Activated naive CD4-positive, alpha-beta T cell treated with anti-CD3 and anti-CD28 coated beads for 36 hours (primary cell): ENCODE measurements around the gene KRTAP4-3. TPM values are rescaled to one million over a fixed set of nuclear protein-coding genes. Genes with fewer than 3 reads are reported as not detected.
"Not testable (repeated sequence)": the region's sequence is repeated elsewhere in the genome, so short reads cannot be mapped to it uniquely, and the experiment has no call there.

ENCODE experiments used
- CTCF ChIA-PET: fragments of 350-600 bp; sonication (Branson Sonifier 250); formaldehyde crosslinking; loops from one replicate; lab custom pipeline; 2021; ENCODE audit warnings: antibody characterized with exemption; lab: Charles Lee
- DNase-seq: peaks from one replicate; pipeline ENCODE4 v3.0.0-alpha.2; 2020
- H3K27ac Mint-ChIP-seq: one replicate; pipeline ENCODE4 v1.8.0; 2021; ENCODE audit warnings: mild to moderate bottlenecking, mixed read lengths
- H3K27me3 Mint-ChIP-seq: one replicate; pipeline ENCODE4 v1.8.0; 2021; ENCODE audit warnings: low read depth, mixed read lengths
- H3K36me3 Mint-ChIP-seq: one replicate; pipeline ENCODE4 v1.8.0; 2021; ENCODE audit warnings: low read depth, mixed read lengths
- H3K4me1 Mint-ChIP-seq: one replicate; pipeline ENCODE4 v1.8.0; 2021; ENCODE audit warnings: low read depth, mixed read lengths
- H3K4me3 Mint-ChIP-seq: one replicate; pipeline ENCODE4 v1.8.0; 2021; ENCODE audit warnings: mild to moderate bottlenecking, moderate library complexity, mixed read lengths
- H3K9me3 Mint-ChIP-seq: one replicate; pipeline ENCODE4 v1.8.0; 2021; ENCODE audit warnings: mixed read lengths
- intact Hi-C: fragments of 100-400 bp; cut with micrococcal nuclease; formaldehyde crosslinking; loops from one replicate; pipeline ENCODE4 v1.15.1; 2023
- total RNA-seq, 2 experiments: library from RNA; stranded (reverse); gene quantifications; one replicate each; pipeline ENCODE4 v1.2.3, GENCODE V29; 2021

Gene KRTAP4-3
- total RNA-seq, 2 experiments from 2014 or later, result not detected

GRCh38 chr17:41149652-41149985 lies 18.4 kb downstream of the KRTAP4-3 start, which contains the start of gene KRTAP4-5:
Gene KRTAP4-5, minus strand, starts transcription at chr17:41149825. Its CDS starts 58 bp downstream, at chr17:41149767.
- Mint-ChIP-seq H3K27me3 (peaks cover 2% of the 10 kb centered on the region), H3K4me1 (no peaks in the 10 kb centered on the region), H3K27ac (no peak within 1 kb of the TSS), H3K9me3 (no peaks in the 10 kb centered on the region), H3K4me3 (no peak within 1 kb of the TSS), H3K36me3 (no peaks in the 10 kb centered on the region)
- no peak for DNase-seq
- CTCF ChIA-PET, result interaction anchor here (1.1 kb wide), 1 partner anchor 26 kb away, joined by 3 read pairs; no protein-coding TSS in a partner anchor
- intact Hi-C loops, result no loop called here

DNA sequence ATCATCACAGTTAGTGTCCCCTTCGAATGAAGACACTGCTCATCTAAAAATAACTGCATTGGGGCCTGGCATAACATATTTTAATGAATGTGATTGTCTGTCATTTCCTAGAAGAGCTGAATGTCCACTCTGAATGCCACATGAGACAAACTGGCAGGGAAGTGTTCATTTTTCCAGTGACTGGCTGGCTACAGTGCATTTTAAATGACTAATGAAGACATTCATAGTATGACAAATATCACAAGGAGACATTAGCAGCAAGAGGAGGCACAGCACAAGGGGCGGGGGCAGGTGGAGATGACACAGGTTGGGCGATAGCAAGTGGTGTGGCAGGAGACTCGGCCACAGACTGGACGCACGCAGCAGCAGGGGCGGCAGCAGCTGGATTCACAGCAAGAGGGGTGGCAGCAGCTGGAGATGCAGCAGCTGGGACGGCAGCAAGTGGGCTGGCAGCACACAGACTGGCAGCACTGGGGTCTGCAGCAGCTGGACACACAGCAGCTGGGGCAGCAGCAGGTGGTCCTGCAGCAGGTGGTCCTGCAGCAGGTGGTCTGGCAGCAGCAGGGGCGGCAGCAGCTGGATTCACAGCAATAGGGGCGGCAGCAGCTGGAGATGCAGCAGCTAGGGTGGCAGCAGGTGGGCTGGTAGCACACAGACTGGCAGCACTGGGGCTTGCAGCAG lies 18.9 kb downstream of the KRTAP4-3 start:
- H3K4me1 Mint-ChIP-seq, H3K4me3 Mint-ChIP-seq, intact Hi-C loops, CTCF ChIA-PET, H3K36me3 Mint-ChIP-seq, H3K27ac Mint-ChIP-seq, H3K27me3 Mint-ChIP-seq, H3K9me3 Mint-ChIP-seq, DNase-seq: not testable (repeated sequence)

DNA sequence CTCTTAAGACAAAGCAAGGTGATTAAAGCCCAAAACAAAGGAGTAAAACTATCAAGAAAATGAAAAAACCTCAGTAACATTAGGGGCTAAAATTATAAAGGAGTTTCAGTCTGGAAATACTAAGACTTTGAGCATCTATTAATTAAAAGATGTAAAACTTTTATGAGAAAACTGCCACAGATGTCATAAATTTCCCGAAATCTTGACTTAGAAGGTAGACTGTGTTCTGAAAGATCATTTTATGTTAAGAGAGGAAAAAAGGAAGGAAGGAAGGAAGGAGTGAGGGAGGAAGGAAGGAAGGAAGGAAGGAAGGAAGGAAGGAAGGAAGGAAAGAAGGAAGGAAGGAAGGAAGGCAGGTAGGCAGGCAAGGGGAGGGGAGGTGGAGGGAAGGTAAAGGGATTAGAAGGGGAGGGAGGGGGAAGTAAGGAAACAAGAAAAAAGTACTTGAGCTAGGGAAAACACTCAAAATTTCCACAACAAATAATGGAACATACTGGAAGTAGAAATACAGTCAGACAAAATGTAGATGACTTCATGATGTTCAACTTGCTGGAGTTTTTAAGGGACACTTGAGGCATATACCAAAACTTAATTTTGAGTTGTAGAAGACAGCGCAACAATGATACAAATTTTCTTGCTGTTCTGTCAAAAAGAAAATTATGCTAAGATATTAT lies 20.4 kb downstream of the KRTAP4-3 start:
- H3K4me1 Mint-ChIP-seq, result no peaks in the 10 kb centered on the region
- H3K27me3 Mint-ChIP-seq, result no peaks in the 10 kb centered on the region
- no peak overlapping the region for H3K27ac Mint-ChIP-seq
- H3K9me3 Mint-ChIP-seq, result peaks cover 9% of the 10 kb centered on the region
- DNase-seq, result no peak
- H3K36me3 Mint-ChIP-seq, result no peaks in the 10 kb centered on the region
- CTCF ChIA-PET, result no interaction called here
- H3K4me3 Mint-ChIP-seq, result no peak overlapping the region
- intact Hi-C loops, result no loop called here

DNA sequence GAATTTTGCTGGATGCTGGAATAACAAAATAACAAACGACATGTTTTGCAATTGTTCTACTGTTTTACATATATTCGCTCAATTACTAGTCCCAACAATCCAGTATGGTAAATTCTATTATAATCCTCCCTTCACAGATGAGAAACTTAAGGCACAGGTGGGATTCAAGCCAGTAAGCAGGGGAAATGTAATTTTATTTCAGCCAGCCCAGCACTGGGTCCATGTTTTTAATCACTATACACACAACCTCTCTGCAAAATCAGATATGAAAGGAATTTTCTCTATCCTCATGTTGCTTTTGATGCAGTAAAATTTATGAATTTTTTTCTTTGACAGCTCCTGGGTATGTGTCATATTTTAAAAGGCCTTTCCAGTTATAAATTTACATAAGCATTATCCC lies 22.8 kb downstream of the KRTAP4-3 start:
- Mint-ChIP-seq H3K27me3 (no peaks in the 10 kb centered on the region), H3K4me3 (no peak overlapping the region), H3K9me3 (peaks cover 17% of the 10 kb centered on the region), H3K4me1 (no peaks in the 10 kb centered on the region), H3K27ac (no peak overlapping the region), H3K36me3 (no peaks in the 10 kb centered on the region)
- intact Hi-C loops, result no loop called here
- CTCF ChIA-PET, result no interaction called here
- no peak for DNase-seq

- Mint-ChIP-seq H3K27me3 (no peaks in the 10 kb centered on the region), H3K4me1 (no peaks in the 10 kb centered on the region), H3K9me3 (peaks cover 17% of the 10 kb centered on the region), H3K4me3 (no peak overlapping the region), H3K36me3 (no peaks in the 10 kb centered on the region), H3K27ac (no peak overlapping the region)
- CTCF ChIA-PET, result no interaction called here
- no peak for DNase-seq
- intact Hi-C loops, result no loop called here
Observed at GRCh38 chr17:41144846-41145245, 23.2 kb downstream of the KRTAP4-3 start.

DNA sequence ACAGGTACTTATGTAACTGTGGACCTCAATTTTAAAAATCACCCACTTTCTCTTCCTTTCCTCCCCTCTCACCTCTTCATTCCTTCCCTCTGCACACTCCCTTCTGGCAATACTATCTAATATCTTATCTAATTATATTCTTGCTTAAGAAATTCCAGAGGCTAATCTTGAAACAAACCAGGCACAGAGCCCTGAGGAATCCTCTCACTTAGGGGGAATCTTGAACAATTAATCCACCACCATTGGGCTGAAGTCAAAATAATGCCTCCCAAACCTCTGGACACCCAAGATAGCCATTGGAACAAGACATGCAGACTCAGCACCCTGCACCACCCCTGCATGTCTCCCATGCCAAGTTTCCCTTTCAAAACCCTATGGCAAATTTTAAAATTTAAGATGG lies 26.7 kb downstream of the KRTAP4-3 start:
- no peaks in the 10 kb centered on the region for H3K36me3 Mint-ChIP-seq
- H3K4me3 Mint-ChIP-seq, result no peak overlapping the region
- H3K4me1 Mint-ChIP-seq, result no peaks in the 10 kb centered on the region
- no peak for DNase-seq
- CTCF ChIA-PET, result no interaction called here
- H3K27me3 Mint-ChIP-seq, result no peaks in the 10 kb centered on the region
- intact Hi-C loops, result no loop called here
- H3K9me3 Mint-ChIP-seq, result peaks cover 23% of the 10 kb centered on the region
- no peak overlapping the region for H3K27ac Mint-ChIP-seq

DNA sequence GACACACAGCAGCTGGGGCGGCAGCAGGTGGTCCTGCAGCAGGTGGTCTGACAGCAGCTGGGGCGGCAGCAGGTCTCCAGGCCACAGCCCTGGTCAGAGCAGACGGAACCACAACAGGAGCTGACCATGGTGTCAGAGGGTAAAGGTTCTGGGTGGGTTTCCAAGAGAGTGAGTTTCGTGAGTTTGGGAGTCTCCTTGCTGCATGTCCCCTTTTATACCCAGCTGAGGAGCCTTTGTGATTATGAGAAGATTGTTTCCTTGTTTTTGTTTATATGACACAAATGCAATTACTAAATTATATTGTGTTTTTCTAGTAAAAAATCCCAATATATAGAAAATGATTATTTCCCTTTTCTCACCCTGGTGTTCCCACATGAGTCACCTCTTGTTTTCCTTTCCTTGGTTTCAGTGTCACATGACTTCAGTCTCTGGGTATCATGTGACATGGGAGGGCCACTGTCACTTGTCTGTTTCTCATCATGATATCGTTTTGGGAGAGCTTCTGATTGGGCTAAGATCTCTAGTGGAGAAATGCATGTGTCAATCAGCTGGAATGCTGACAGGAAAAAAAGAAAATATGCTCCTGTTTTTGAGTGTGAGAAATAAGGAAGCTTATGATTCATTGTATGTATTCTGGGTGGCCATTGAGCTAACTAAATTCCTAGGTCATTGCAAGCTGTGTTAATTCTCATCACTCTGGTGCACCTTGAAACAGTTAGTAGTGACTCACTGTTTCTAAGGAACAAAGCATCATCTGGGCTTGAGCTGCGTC lies 27.5 kb downstream of the KRTAP4-3 start, which contains the start of gene KRTAP4-6:
Gene KRTAP4-6, minus strand, starts transcription at position 185 of the 772 bp plus-strand sequence. Its CDS starts 57 bp downstream, at position 128.
- Mint-ChIP-seq H3K4me1 (no peaks in the 10 kb centered on the region), H3K4me3 (no peak within 1 kb of the TSS), H3K9me3 (peaks cover 23% of the 10 kb centered on the region), H3K27ac (no peak within 1 kb of the TSS), H3K27me3 (no peaks in the 10 kb centered on the region), H3K36me3 (no peaks in the 10 kb centered on the region)
- intact Hi-C loops, result no loop called here
- CTCF ChIA-PET, result no interaction called here
- no peak for DNase-seq

- H3K36me3 Mint-ChIP-seq, H3K4me1 Mint-ChIP-seq, intact Hi-C loops, H3K27ac Mint-ChIP-seq, DNase-seq, H3K4me3 Mint-ChIP-seq, H3K27me3 Mint-ChIP-seq, CTCF ChIA-PET: not testable (repeated sequence)
- peaks cover 23% of the 10 kb centered on the region for H3K9me3 Mint-ChIP-seq
Observed at GRCh38 chr17:41139865-41140264, 28.2 kb downstream of the KRTAP4-3 start.

DNA sequence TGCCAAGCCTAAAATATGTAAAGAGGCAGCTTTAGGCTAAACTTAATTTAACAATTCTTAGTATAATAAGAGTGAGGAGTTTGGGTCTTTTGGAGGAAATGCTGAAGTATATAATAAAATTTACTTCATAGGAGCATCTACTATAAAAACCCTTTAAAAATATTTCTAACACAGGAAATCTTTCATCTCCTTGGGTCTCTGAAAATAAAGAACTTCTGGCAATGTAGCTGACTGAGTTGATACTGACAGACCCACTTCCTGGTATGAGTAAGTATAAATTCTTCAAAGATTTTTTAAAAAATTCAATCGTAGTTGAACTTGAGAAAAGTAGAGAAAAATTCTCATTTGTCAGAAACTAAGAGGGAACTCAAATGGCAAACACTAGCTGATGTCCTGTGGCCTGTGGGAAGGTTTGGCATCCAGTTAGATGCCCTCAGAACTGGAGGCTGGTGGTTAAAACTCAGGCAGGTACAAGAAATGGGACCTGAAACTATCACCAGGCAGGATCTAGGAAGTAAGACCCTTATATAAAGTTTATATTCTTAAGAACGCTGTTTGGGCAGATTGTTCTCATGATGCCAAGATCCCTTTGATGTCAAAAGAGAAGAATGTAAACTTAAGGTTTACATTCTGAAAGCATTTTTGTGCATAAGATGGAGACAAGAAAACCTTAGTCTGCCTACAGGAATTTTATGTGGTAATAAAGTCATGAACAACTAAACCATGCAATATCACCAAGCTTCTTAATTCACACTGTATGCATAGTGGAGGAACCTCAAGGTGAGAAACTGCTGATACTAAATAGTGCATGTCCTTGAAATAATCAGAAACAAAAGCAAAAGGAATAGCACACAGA lies 33.9 kb downstream of the KRTAP4-3 start:
- no peak overlapping the region for H3K4me3 Mint-ChIP-seq
- peaks cover 4% of the 10 kb centered on the region for H3K9me3 Mint-ChIP-seq
- peaks cover 21% of the 10 kb centered on the region for H3K4me1 Mint-ChIP-seq
- H3K27ac Mint-ChIP-seq, result no peak overlapping the region
- H3K36me3 Mint-ChIP-seq, result no peaks in the 10 kb centered on the region
- CTCF ChIA-PET, result interaction anchor here (1.3 kb wide), 1 partner anchor 188 kb away, joined by 3 read pairs; no protein-coding TSS in a partner anchor
- H3K27me3 Mint-ChIP-seq, result no peaks in the 10 kb centered on the region
- intact Hi-C loops, result no loop called here
- no peak for DNase-seq

- peaks cover 1% of the 10 kb centered on the region for H3K9me3 Mint-ChIP-seq
- CTCF ChIA-PET, result no interaction called here
- H3K4me1 Mint-ChIP-seq, result peaks cover 21% of the 10 kb centered on the region
- intact Hi-C loops, result no loop called here
- no peaks in the 10 kb centered on the region for H3K27me3 Mint-ChIP-seq
- no peak overlapping the region for H3K27ac Mint-ChIP-seq
- DNase-seq, result no peak
- H3K4me3 Mint-ChIP-seq, result no peak overlapping the region
- H3K36me3 Mint-ChIP-seq, result no peaks in the 10 kb centered on the region
Observed at GRCh38 chr17:41131979-41132378, 36.0 kb downstream of the KRTAP4-3 start.

DNA sequence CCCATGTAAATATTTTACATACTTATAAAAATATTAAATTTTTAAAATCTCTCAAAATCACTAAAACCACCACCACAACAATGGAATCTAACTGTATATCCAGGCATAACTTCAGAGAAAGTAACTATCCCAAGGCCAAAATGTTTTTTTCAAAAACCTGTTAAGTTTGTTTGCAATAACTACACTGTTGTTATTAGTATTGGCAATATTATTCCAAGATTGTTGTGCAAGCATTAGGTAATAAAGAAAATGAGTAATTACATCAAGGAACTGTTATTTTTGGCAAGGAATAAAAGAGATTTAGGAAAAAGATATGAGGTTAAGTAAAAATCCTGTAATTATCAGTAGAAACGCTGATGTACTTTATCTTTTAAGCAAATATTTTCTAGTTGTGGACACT lies 40.6 kb downstream of the KRTAP4-3 start:
- Mint-ChIP-seq H3K36me3 (no peaks in the 10 kb centered on the region), H3K27ac (no peak overlapping the region), H3K4me3 (no peak overlapping the region), H3K9me3 (peaks cover 1% of the 10 kb centered on the region), H3K4me1 (peaks cover 46% of the 10 kb centered on the region), H3K27me3 (no peaks in the 10 kb centered on the region)
- intact Hi-C loops, result loop anchor here (10.0 kb wide), 1 partner anchor 367 kb away; no protein-coding TSS in a partner anchor
- CTCF ChIA-PET, result no interaction called here
- no peak for DNase-seq

DNA sequence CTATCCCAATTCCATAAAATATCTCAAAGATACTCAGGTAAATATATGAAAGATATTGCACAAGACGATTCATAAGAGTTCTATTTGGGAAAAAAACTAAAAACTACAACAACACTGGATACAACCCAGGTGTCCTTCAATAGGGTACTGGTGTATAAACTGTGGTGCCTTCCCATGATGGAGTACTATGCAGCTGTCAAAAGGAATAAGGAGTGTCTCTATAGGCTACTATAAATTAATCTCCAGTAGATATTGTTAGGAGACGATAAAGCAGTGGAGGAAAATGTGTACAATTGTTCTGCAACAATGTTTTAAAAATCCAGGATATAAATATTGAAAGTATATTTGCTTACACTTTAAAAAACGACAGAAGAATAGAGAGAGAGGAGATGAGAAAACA lies 41.6 kb downstream of the KRTAP4-3 start:
- H3K27ac Mint-ChIP-seq, result no peak overlapping the region
- H3K9me3 Mint-ChIP-seq, result peaks cover 6% of the 10 kb centered on the region
- H3K36me3 Mint-ChIP-seq, result no peaks in the 10 kb centered on the region
- intact Hi-C loops, result loop anchor here (10.0 kb wide), 1 partner anchor 368 kb away; no protein-coding TSS in a partner anchor
- peaks cover 42% of the 10 kb centered on the region for H3K4me1 Mint-ChIP-seq
- CTCF ChIA-PET, result no interaction called here
- no peak overlapping the region for H3K4me3 Mint-ChIP-seq
- DNase-seq, result no peak
- H3K27me3 Mint-ChIP-seq, result no peaks in the 10 kb centered on the region
